A549 (cell line): ENCODE measurements around the gene EIF3M. TPM values are rescaled to one million over a fixed set of nuclear protein-coding genes. Genes with fewer than 3 reads are reported as not detected.

Experiments used
- ATAC-seq, 2 experiments: fragments of 200-7000 bp in 1 of 2; fragments of >200 bp in 1 of 2; cut with Nextera tagmentation in 1 of 2; cut with Tn5 transposase in 1 of 2; 3 replicates each; pipeline versions ENCODE4 v1.8.0 to v1.9.1; 2018 to 2020; ENCODE audit warnings: mild to moderate bottlenecking in 1 of 2, moderate library complexity in 1 of 2
- CTCF ChIA-PET: fragments of 300-600 bp; sonication (Branson Sonifier 250); formaldehyde crosslinking; extraction: SDS; loops from one replicate; lab custom pipeline; 2021; ENCODE audit warnings: antibody characterized with exemption, inconsistent platforms; lab: Yijun Ruan, JAX
- POLR2A ChIA-PET: fragments of 350-600 bp; formaldehyde crosslinking; extraction: SDS; loops from one replicate; lab custom pipeline; 2021; ENCODE audit warnings: antibody characterized with exemption, inconsistent platforms; lab: Yijun Ruan, JAX
- DNase-seq, 2 experiments: peaks; one replicate each; pipeline versions ENCODE4 v3.0.0 to v3.0.0-alpha.2; 2011 to 2016; ENCODE audit warnings: low read depth in 1 of 2, low spot score in 1 of 2
- FAIRE-seq: peaks from 2 replicates; lab custom pipeline; 2011; peaks lifted over from hg19 to GRCh38; lab: Jason Lieb, UNC
- H3K27ac ChIP-seq, 2 experiments: fragments of >200 bp; sonication (Bioruptor Twin); formaldehyde crosslinking; 3 replicates each; pipeline ENCODE4 v1.5.1; 2016 to 2017
- H3K4me1 ChIP-seq: fragments of >200 bp; sonication (Bioruptor Twin); formaldehyde crosslinking; 3 replicates; pipeline ENCODE4 v1.6.1; 2016
- H3K4me2 ChIP-seq: fragments of >200 bp; sonication (Bioruptor Twin); formaldehyde crosslinking; 3 replicates; pipeline ENCODE4 v1.6.1; 2016
- H3K4me3 ChIP-seq: fragments of >200 bp; sonication (Bioruptor Twin); formaldehyde crosslinking; 3 replicates; pipeline ENCODE4 v1.5.1; 2016
- H3K9me3 ChIP-seq: fragments of >200 bp; sonication (Bioruptor Twin); formaldehyde crosslinking; 3 replicates; pipeline ENCODE4 v1.6.1; 2016
- ATOH8 ChIP-seq: fragments of 250-450 bp; sonication (Bioruptor Pico); IDR thresholded peaks from 2 replicates; pipeline ENCODE4 v1.5.0; 2020; ENCODE audit warnings: low read depth, mild to moderate bottlenecking, moderate library complexity
- CEBPB ChIP-seq, 2 experiments: fragments of >200 bp in 1 of 2; sonication (Bioruptor Twin) in 1 of 2; formaldehyde crosslinking in 1 of 2; IDR thresholded peaks; 2 replicates each; pipeline ENCODE4 v1.6.1; 2012 to 2016
- EHF ChIP-seq: fragments of 250-450 bp; sonication (Bioruptor Pico); IDR thresholded peaks from 2 replicates; pipeline ENCODE4 v1.5.0; 2020; ENCODE audit warnings: mild to moderate bottlenecking
- FOSB ChIP-seq: fragments of 250-450 bp; sonication (Bioruptor Pico); IDR thresholded peaks from 2 replicates; pipeline ENCODE4 v1.5.0; 2020; ENCODE audit warnings: mild to moderate bottlenecking, moderate library complexity
- GATA3 ChIP-seq: IDR thresholded peaks from 2 replicates; pipeline ENCODE4 v1.6.1; 2012; ENCODE audit warnings: borderline replicate concordance
- HDAC2 ChIP-seq: fragments of 200-600 bp; sonication (generic); IDR thresholded peaks from 2 replicates; pipeline ENCODE4 v1.6.1; 2016
- HMGXB4 ChIP-seq: fragments of 250-450 bp; sonication (Bioruptor Pico); IDR thresholded peaks from 2 replicates; pipeline ENCODE4 v1.5.0; 2021; ENCODE audit warnings: mild to moderate bottlenecking, moderate library complexity, borderline replicate concordance
- HOXB13 ChIP-seq: fragments of 250-450 bp; sonication (Bioruptor Pico); IDR thresholded peaks from 2 replicates; pipeline ENCODE4 v1.5.0; 2020; ENCODE audit warnings: low read depth, mild to moderate bottlenecking, moderate library complexity
- HOXB5 ChIP-seq: fragments of 250-450 bp; sonication (Bioruptor Pico); IDR thresholded peaks from 2 replicates; pipeline ENCODE4 v1.5.0; 2020; ENCODE audit warnings: mild to moderate bottlenecking, moderate library complexity
- MYC ChIP-seq: IDR thresholded peaks from 2 replicates; pipeline ENCODE4 v1.6.1; 2012; ENCODE audit warnings: mild to moderate bottlenecking, inconsistent platforms, low read length, improper control_type of control experiment, borderline replicate concordance
- NFE2L2 ChIP-seq: fragments of 150-350 bp; conservative IDR thresholded peaks from 2 replicates; pipeline ENCODE4 v1.6.1; 2014; ENCODE audit warnings: low read length
- NPAS2 ChIP-seq: fragments of 250-450 bp; sonication (Bioruptor Pico); IDR thresholded peaks from 2 replicates; pipeline ENCODE4 v1.8.0; 2022; ENCODE audit warnings: mild to moderate bottlenecking, moderate library complexity, borderline replicate concordance
- PBX3 ChIP-seq: IDR thresholded peaks from 2 replicates; pipeline ENCODE4 v1.6.1; 2012
- RAD21 ChIP-seq, 2 experiments: fragments of >200 bp in 1 of 2; sonication (Bioruptor Twin) in 1 of 2; formaldehyde crosslinking in 1 of 2; IDR thresholded peaks in 1 of 2; conservative IDR thresholded peaks in 1 of 2; 2 replicates in 1 of 2; 3 replicates in 1 of 2; pipeline ENCODE4 v1.6.1; 2012 to 2018; ENCODE audit warnings: inconsistent platforms in 1 of 2
- RFX5 ChIP-seq: fragments of 450-650 bp; IDR thresholded peaks from 2 replicates; pipeline ENCODE4 v1.7.1; 2014; ENCODE audit warnings: antibody characterized with exemption, mild to moderate bottlenecking, moderate library complexity
- TP53 ChIP-seq: fragments of 250-450 bp; sonication (Bioruptor Pico); IDR thresholded peaks from 2 replicates; pipeline ENCODE4 v1.5.0; 2021; ENCODE audit warnings: mild to moderate bottlenecking, moderate library complexity
- ZFP36 ChIP-seq: fragments of 450-650 bp; IDR thresholded peaks from 2 replicates; pipeline ENCODE4 v1.6.1; 2014; ENCODE audit warnings: borderline replicate concordance; ENCODE audit not compliant: partially characterized antibody
- ZSCAN20 ChIP-seq: fragments of 250-450 bp; sonication (Bioruptor Pico); IDR thresholded peaks from 2 replicates; pipeline ENCODE4 v1.8.0; 2022; ENCODE audit warnings: mild to moderate bottlenecking, moderate library complexity
- WGBS: methylation state at CpG from one replicate; pipeline ENCODE4 v1.1.6; 2017; ENCODE audit errors: missing lambda C conversion rate; 5-methylcytosine and 5-hydroxymethylcytosine counted together
- polyA plus RNA-seq, 4 experiments: library from polyadenylated mRNA; depleted of rRNA in 3 of 4; stranded (reverse); fragments of >200 nt; fragmentation: RNase III in 1 of 4; extraction: RNeasy Plus Mini Kit Qiagen cat#74134 plus additional on column Dnase treatment in 1 of 4; gene quantifications; 2 replicates in 3 of 4; 3 replicates in 1 of 4; pipeline ENCODE4 v1.2.3, GENCODE V29; 2011 to 2017

EIF3M gene
- polyA plus RNA-seq, 2 of the 4 experiments (the other 2 are of a cell fraction): 436 to 890 TPM

- TF ChIP-seq PBX3 (no peak), HOXB5 (CRISPR knock-in tag) (no peak), MYC (no peak)
Observed at GRCh38 chr11:32555091-32555490, 28.5 kb upstream of the EIF3M start (continued).

GRCh38 chr11:32555895-32556294 is 27.7 kb upstream of the EIF3M start:
- 59% methylated on average over 7 of the region's 7 CpGs for WGBS
- no peak for ATAC-seq
- CTCF ChIA-PET: no interaction called here

GRCh38 chr11:32561835-32562234 is 21.8 kb upstream of the EIF3M start:
- FAIRE-seq: no peak
- DNase-seq: no peak
- Histone ChIP-seq H3K4me1 (no peaks in the 10 kb centered on the region), H3K27ac (no peak overlapping the region), H3K9me3 (no peaks in the 10 kb centered on the region), H3K4me3 (no peak overlapping the region), H3K4me2 (no peak overlapping the region)
- ATAC-seq: peak in 1 of 2 experiments; percentile 21; a peak in 1 of 6 replicates
- no peak for TF ChIP-seq ZFP36
- TF ChIP-seq RAD21 (conservative IDR thresholded peaks at IDR 0.05 in 1 of 2, IDR thresholded peaks at IDR 0.05 in 1 of 2): peak in 1 of 2 experiments; percentile 27; a peak in 3 of 5 replicates
- WGBS: 70% methylated on average over 11 of the region's 11 CpGs
- CTCF ChIA-PET: interaction anchor here (0.8 to 1.2 kb wide), 6 partner anchors 9 to 176 kb away, joined by 3 to 4 read pairs (median 3); no protein-coding TSS in a partner anchor
- POLR2A ChIA-PET: no interaction called here

More at GRCh38 chr11:32555895-32556294, 27.7 kb upstream of the EIF3M start:
- H3K4me2 ChIP-seq: no peak overlapping the region
- no peaks in the 10 kb centered on the region for H3K9me3 ChIP-seq
- TF ChIP-seq RFX5 (no peak), ATOH8 (no peak), TP53 (CRISPR knock-in tag) (no peak), ZFP36 (no peak), NFE2L2 (no peak), HDAC2 (no peak), FOSB (CRISPR knock-in tag) (no peak), ZSCAN20 (CRISPR knock-in tag) (no peak), NPAS2 (CRISPR knock-in tag) (no peak), HOXB13 (no peak), CEBPB (IDR thresholded peaks at IDR 0.05) (no peak), GATA3 (no peak), HMGXB4 (no peak), EHF (no peak)
- FAIRE-seq: no peak
- no peaks in the 10 kb centered on the region for H3K4me1 ChIP-seq
- H3K4me3 ChIP-seq: no peak overlapping the region
- POLR2A ChIA-PET: no interaction called here
- no peak overlapping the region for H3K27ac ChIP-seq
- no peak for DNase-seq
